Upper lobe of left lung (tissue), 6 donors: ENCODE results near the gene ECT2L. TPM values are rescaled to one million over a fixed set of nuclear protein-coding genes. Genes with fewer than 3 reads are reported as not detected.

Source experiments
- ATAC-seq, 2 donors: fragments of 200-7000 bp; cut with Tn5 transposase; one replicate each; pipeline ENCODE4 v1.9.1; 2022; ENCODE audit warnings: mild to moderate bottlenecking in 2 of 2, moderate library complexity in 2 of 2; ENCODE audit not compliant: low FRiP score in 2 of 2
- DNase-seq, 2 donors: peaks; one replicate each; pipeline ENCODE4 v3.0.0-alpha.2; 2019 to 2020
- H3K27ac ChIP-seq, 4 donors: fragments of 200-600 bp; sonication (generic); one replicate each; pipeline ENCODE4 v1.5.1; 2016 to 2019
- H3K27me3 ChIP-seq, 4 donors: fragments of 200-600 bp; sonication (generic); one replicate each; pipeline ENCODE4 v1.5.1; 2017 to 2019
- H3K36me3 ChIP-seq, 4 donors: fragments of 200-600 bp; sonication (generic); one replicate each; pipeline ENCODE4 v1.5.1; 2016 to 2019
- H3K4me1 ChIP-seq, 4 donors: fragments of 200-600 bp; sonication (generic); one replicate each; pipeline ENCODE4 v1.5.1; 2018 to 2019
- H3K4me3 ChIP-seq, 4 donors: fragments of 200-600 bp; sonication (generic); one replicate each; pipeline ENCODE4 v1.5.1; 2017 to 2019; ENCODE audit warnings: mild to moderate bottlenecking in 2 of 4, moderate library complexity in 1 of 4
- H3K9me3 ChIP-seq, 4 donors: fragments of 200-600 bp; sonication (generic); one replicate each; pipeline ENCODE4 v1.5.1; 2018 to 2019
- EP300 ChIP-seq, 4 donors: sonication (generic); formaldehyde crosslinking; IDR thresholded peaks; one replicate each; pipeline ENCODE4 v1.5.1; 2017; ENCODE audit warnings: antibody characterized with exemption in 4 of 4, control low read depth in 2 of 4
- POLR2A ChIP-seq, 4 donors: fragments of 450-650 bp; IDR thresholded peaks; one replicate each; pipeline ENCODE4 v1.5.1; 2016 to 2017; ENCODE audit warnings: antibody characterized with exemption in 4 of 4, mild to moderate bottlenecking in 2 of 4
- POLR2AphosphoS5 ChIP-seq, 2 donors: sonication (generic); formaldehyde crosslinking; IDR thresholded peaks; one replicate each; pipeline ENCODE4 v1.5.1; 2017; ENCODE audit warnings: antibody characterized with exemption in 2 of 2
- WGBS, 2 donors: methylation state at CpG; one replicate each; pipeline ENCODE4 v1.1.5; 2017 to 2018; 5-methylcytosine and 5-hydroxymethylcytosine counted together
- total RNA-seq, 6 donors: library from RNA; depleted of rRNA in 4 of 6; stranded (reverse); fragments of >200 nt in 4 of 6; gene quantifications; one replicate each; pipeline versions ENCODE4 v1.1.0 to v1.2.1, GENCODE V29; 2016 to 2021
- TF ChIP-seq, protein P1 (sequence below), 6 experiments: fragments of 450-650 bp in 4 of 6; fragments of 200-600 bp in 2 of 6; sonication (generic) in 2 of 6; IDR thresholded peaks; one replicate each; pipeline ENCODE4 v1.5.1; 2016 to 2019; ENCODE audit warnings: antibody characterized with exemption in 6 of 6
- donor health status: DM: no; HTN: no; CAD: no; lungs with moderate emphysema.
- donor health status: DM: no; HTN: yes; CAD: no; lungs with severe emphysema.

ECT2L gene
- total RNA-seq, 6 donors from 2014 or later, result 0.20 to 28.4 (median 3.1) TPM

DNA sequence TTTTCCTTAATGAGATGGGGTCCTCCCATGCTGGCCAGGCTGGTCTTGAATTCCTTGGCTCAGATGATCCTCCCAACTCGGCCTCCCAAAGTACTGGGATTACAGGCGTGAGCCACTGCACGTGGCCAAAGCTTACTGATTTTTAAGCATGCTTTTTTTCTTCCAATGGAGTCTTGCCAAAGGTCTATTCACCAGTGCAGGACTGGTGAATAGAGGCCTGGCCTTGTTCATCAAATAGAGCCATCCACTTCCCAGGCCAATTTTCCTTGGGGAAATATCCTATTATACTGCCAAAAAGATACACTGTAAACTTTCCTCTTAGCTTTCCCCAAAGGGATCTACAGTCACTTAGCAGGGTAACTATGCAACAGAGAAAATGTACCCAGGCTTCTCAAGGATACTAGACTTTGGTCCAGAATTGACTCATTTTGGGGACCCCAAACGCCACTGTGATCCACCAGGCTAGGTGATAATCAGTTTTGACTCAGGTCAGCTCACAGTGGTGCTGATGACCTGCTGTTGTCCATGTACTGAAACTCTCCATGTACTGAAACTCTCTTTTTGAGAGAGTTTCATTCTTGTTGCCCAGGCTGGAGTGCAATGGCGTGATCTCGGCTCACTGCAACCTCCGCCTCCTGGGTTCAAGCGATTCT is 100.3 kb downstream of the ECT2L start:
- Histone ChIP-seq H3K4me3 (no peak overlapping the region), H3K9me3 (no peaks in the 10 kb centered on the region), H3K27me3 (no peaks in the 10 kb centered on the region), H3K36me3 (peaks cover 0 to 13% (median 2%) of the 10 kb centered on the region in 4 donors), H3K4me1 (no peaks in the 10 kb centered on the region), H3K27ac (no peak overlapping the region)
- WGBS, 2 donors, result 92 to 97% methylated on average over 8 of the region's 8 CpGs
- DNase-seq, result no peak
- ATAC-seq, result no peak
- TF ChIP-seq POLR2A (IDR thresholded peaks at IDR 0.05), result no peak
- TF ChIP-seq, protein P1, sequence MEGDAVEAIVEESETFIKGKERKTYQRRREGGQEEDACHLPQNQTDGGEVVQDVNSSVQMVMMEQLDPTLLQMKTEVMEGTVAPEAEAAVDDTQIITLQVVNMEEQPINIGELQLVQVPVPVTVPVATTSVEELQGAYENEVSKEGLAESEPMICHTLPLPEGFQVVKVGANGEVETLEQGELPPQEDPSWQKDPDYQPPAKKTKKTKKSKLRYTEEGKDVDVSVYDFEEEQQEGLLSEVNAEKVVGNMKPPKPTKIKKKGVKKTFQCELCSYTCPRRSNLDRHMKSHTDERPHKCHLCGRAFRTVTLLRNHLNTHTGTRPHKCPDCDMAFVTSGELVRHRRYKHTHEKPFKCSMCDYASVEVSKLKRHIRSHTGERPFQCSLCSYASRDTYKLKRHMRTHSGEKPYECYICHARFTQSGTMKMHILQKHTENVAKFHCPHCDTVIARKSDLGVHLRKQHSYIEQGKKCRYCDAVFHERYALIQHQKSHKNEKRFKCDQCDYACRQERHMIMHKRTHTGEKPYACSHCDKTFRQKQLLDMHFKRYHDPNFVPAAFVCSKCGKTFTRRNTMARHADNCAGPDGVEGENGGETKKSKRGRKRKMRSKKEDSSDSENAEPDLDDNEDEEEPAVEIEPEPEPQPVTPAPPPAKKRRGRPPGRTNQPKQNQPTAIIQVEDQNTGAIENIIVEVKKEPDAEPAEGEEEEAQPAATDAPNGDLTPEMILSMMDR (IDR thresholded peaks at IDR 0.05), result no peak
- TF ChIP-seq POLR2AphosphoS5 (IDR thresholded peaks at IDR 0.05), result no peak
- no peak for TF ChIP-seq EP300 (IDR thresholded peaks at IDR 0.05)

GRCh38 chr6:138897031-138897430 is 101.1 kb downstream of the ECT2L start:
- ATAC-seq, result no peak
- TF ChIP-seq POLR2A (IDR thresholded peaks at IDR 0.05) (no peak), POLR2AphosphoS5 (IDR thresholded peaks at IDR 0.05) (no peak), EP300 (IDR thresholded peaks at IDR 0.05) (no peak)
- TF ChIP-seq, protein P1 (IDR thresholded peaks at IDR 0.05), result no peak

DNA sequence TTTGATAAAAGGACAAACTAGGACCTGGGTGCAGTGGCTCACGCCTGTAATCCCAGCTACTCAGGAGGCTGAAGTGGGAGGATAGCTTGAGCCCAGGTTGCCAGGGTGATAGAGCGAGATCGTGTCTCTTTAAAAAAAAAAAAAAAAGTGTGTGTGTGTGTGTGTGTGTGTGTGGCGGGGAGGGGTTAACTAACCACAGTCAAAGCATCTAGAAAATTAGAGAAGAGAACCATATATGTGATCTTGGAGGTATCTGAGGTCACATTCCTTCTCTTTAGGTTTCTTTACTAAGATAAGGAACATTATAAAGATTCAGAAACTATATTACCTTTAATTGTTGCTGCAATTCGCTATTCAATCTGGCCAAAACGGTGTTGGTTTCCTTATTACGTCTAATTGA is 111.3 kb downstream of the ECT2L start:
- Histone ChIP-seq H3K27ac (no peak overlapping the region), H3K36me3 (peaks cover 14 to 93% (median 37%) of the 10 kb centered on the region in 4 donors), H3K9me3 (no peaks in the 10 kb centered on the region), H3K4me3 (no peak overlapping the region), H3K4me1 (no peaks in the 10 kb centered on the region), H3K27me3 (no peaks in the 10 kb centered on the region)
- DNase-seq (no peak), ATAC-seq (no peak)
- WGBS, 2 donors, result 88 to 89% methylated on average over 7 of the region's 7 CpGs
- TF ChIP-seq EP300 (IDR thresholded peaks at IDR 0.05) (no peak), POLR2A (IDR thresholded peaks at IDR 0.05) (no peak), POLR2AphosphoS5 (IDR thresholded peaks at IDR 0.05) (no peak)
- TF ChIP-seq, protein P1 (IDR thresholded peaks at IDR 0.05), result no peak

More at GRCh38 chr6:138897031-138897430, 101.1 kb downstream of the ECT2L start:
- Histone ChIP-seq H3K27me3 (no peaks in the 10 kb centered on the region), H3K4me3 (no peak overlapping the region), H3K9me3 (no peaks in the 10 kb centered on the region), H3K27ac (no peak overlapping the region), H3K36me3 (peaks cover 0 to 13% (median 5%) of the 10 kb centered on the region in 4 donors), H3K4me1 (no peaks in the 10 kb centered on the region)
- DNase-seq, result no peak

GRCh38 chr6:138909511-138909910 is 113.6 kb downstream of the ECT2L start:
- no peaks in the 10 kb centered on the region for H3K9me3 ChIP-seq
- no peak overlapping the region for H3K4me3 ChIP-seq
- no peaks in the 10 kb centered on the region for H3K27me3 ChIP-seq
- H3K36me3 ChIP-seq, result peaks cover 21 to 95% (median 43%) of the 10 kb centered on the region in 4 donors
- DNase-seq (no peak), ATAC-seq (no peak)
- no peak overlapping the region for H3K27ac ChIP-seq
- no peaks in the 10 kb centered on the region for H3K4me1 ChIP-seq
- WGBS, 2 donors, result 79 to 93% methylated on average over 4 of the region's 4 CpGs
- no peak for TF ChIP-seq POLR2A (IDR thresholded peaks at IDR 0.05)
- TF ChIP-seq, protein P1 (IDR thresholded peaks at IDR 0.05), result no peak
- TF ChIP-seq EP300 (IDR thresholded peaks at IDR 0.05), result no peak
- TF ChIP-seq POLR2AphosphoS5 (IDR thresholded peaks at IDR 0.05), result no peak

- H3K9me3 ChIP-seq, result no peaks in the 10 kb centered on the region
- no peak for ATAC-seq
- TF ChIP-seq POLR2A (IDR thresholded peaks at IDR 0.05) (no peak), EP300 (IDR thresholded peaks at IDR 0.05) (no peak), POLR2AphosphoS5 (IDR thresholded peaks at IDR 0.05) (no peak)
- TF ChIP-seq, protein P1 (IDR thresholded peaks at IDR 0.05), result no peak
Measured at GRCh38 chr6:138909975-138910374, 114.1 kb downstream of the ECT2L start.

More at GRCh38 chr6:138909975-138910374, 114.1 kb downstream of the ECT2L start:
- H3K4me1 ChIP-seq, result no peaks in the 10 kb centered on the region
- H3K27ac ChIP-seq, result no peak overlapping the region
- 100% methylated on average over 1 of the region's 1 CpG for WGBS, 2 donors
- peaks cover 21 to 92% (median 43%) of the 10 kb centered on the region in 4 donors for H3K36me3 ChIP-seq
- no peaks in the 10 kb centered on the region for H3K27me3 ChIP-seq
- DNase-seq, result no peak
- H3K4me3 ChIP-seq, result no peak overlapping the region
